Measurements from ENCODE around the gene SGIP1.

Gene SGIP1

DNA sequence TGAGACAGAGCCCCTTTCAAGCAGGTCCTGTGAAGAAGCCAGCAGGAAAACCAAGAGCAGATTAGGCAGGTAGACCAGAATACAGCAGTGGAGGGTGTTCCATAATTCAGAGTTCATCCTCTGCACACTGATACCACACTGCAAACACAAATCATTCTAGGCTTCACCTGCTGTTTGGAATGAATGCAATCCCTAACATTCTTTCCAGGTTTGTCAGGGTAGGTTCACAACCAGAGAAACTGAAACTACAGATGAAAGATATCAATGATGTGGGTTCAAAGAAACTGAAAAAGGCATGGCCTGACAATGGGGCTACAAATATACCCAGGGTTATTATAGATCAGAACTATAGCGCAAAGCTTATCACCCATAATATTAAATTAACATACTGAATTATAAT, 8.9 kb upstream of the SGIP1 start:
- TF ChIP-seq CTCF (IDR thresholded peaks at IDR 0.05; ENCODE audit: unreplicated experiment in 3 of 3): no peak
- H3K4me3 Mint-ChIP-seq: no peak overlapping the region
- H3K27me3 Mint-ChIP-seq (ENCODE audit: low read depth): no peaks in the 10 kb centered on the region
- H3K36me3 Mint-ChIP-seq (ENCODE audit: low read depth): no peaks in the 10 kb centered on the region
- no peak overlapping the region for H3K27ac Mint-ChIP-seq
- peaks cover 5% of the 10 kb centered on the region for H3K4me1 Mint-ChIP-seq
- no peaks in the 10 kb centered on the region for H3K9me3 Mint-ChIP-seq

DNA sequence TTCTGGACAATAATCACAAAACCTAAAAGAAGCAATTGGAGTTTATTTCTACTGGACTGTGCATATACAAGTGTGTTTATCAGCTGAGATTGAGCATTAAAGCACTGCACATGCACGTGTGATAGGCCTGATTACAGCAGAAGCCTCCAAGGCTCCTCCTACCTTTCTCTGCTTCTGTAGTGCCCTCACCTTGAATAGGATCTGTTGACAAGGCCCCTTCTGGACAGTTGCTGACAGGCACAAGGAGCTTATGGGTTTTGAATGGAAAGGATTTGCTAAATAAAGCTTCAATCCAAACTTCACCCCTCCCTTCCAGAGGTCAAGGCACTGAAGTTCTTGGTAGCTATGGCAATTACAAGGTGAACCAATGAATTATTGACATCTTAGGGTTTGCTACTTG, 7.9 kb upstream of the SGIP1 start:
- Mint-ChIP-seq H3K27me3 (ENCODE audit: low read depth) (no peaks in the 10 kb centered on the region), H3K27ac (no peak overlapping the region), H3K9me3 (no peaks in the 10 kb centered on the region), H3K4me1 (peaks cover 5% of the 10 kb centered on the region), H3K4me3 (no peak overlapping the region), H3K36me3 (ENCODE audit: low read depth) (no peaks in the 10 kb centered on the region)
- no peak for TF ChIP-seq CTCF (IDR thresholded peaks at IDR 0.05; ENCODE audit: unreplicated experiment in 3 of 3)

DNA sequence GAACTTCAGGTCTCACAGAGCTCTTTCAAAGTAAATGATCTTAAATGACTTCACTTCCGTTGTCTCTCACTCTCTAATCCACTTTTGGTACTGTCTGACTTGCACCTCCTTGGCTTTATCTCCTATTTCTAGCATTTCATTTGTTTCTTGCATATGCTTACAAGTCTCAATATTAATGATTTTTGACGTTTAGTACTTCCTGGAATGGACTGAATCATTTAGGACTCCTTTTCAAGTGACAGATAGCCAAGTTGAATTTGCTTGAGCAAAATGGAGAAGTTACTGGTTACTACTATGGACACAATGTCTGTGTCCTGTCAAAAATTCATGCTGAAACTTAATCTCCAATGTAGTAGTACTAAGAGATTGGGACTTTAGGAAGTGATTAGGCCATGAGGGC, 7.0 kb upstream of the SGIP1 start:
- no peak overlapping the region for H3K27ac Mint-ChIP-seq
- peaks cover 5% of the 10 kb centered on the region for H3K4me1 Mint-ChIP-seq
- no peaks in the 10 kb centered on the region for H3K9me3 Mint-ChIP-seq
- no peak overlapping the region for H3K4me3 Mint-ChIP-seq
- H3K36me3 Mint-ChIP-seq (ENCODE audit: low read depth): no peaks in the 10 kb centered on the region
- no peaks in the 10 kb centered on the region for H3K27me3 Mint-ChIP-seq (ENCODE audit: low read depth)
- TF ChIP-seq CTCF (IDR thresholded peaks at IDR 0.05; ENCODE audit: unreplicated experiment in 3 of 3): no peak

DNA sequence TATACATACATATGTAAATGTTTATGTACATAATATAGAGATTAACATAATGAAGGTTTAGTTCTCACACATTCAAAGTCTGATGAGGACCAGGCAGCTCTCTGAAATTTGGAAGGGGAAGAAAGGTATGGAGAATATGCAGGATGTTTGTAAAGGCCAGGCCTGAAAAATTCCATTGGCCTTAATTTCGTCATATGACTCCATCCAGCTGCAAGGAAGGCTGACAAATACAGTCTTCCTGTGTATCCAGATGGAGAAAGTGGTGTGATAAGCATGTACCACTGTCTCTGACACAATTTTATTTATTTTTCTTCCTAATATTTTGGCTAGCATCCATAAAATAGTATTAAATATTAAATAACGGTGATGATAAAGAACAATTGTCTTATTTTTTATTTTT, 6.3 kb upstream of the SGIP1 start:
- Mint-ChIP-seq H3K27ac (no peak overlapping the region), H3K4me1 (peaks cover 5% of the 10 kb centered on the region), H3K4me3 (no peak overlapping the region), H3K9me3 (no peaks in the 10 kb centered on the region), H3K36me3 (ENCODE audit: low read depth) (no peaks in the 10 kb centered on the region), H3K27me3 (ENCODE audit: low read depth) (peaks cover 3% of the 10 kb centered on the region)
- TF ChIP-seq CTCF (IDR thresholded peaks at IDR 0.05; ENCODE audit: unreplicated experiment in 3 of 3): no peak

DNA sequence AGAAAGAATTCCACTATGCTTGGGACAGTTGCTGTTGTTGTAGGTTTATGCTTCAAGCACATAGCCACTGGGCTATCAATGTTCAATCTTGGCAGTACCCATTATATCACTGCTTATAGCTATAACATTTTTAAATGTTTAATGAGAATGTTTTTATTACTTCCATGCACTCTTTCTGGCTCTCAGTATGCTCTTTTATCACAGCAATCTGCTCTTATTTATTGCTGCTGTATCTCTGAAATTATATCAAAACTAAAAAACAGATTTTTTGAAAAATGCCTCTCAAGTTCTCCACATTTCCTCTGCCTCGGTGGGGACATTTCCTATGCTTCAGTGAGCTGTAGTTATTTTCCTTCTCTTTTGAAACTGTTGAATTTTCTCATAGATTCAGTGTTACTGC, 5.4 kb upstream of the SGIP1 start:
- no peaks in the 10 kb centered on the region for H3K36me3 Mint-ChIP-seq (ENCODE audit: low read depth)
- H3K27me3 Mint-ChIP-seq (ENCODE audit: low read depth): peaks cover 9% of the 10 kb centered on the region
- no peak overlapping the region for H3K4me3 Mint-ChIP-seq
- no peak for TF ChIP-seq CTCF (IDR thresholded peaks at IDR 0.05; ENCODE audit: unreplicated experiment in 3 of 3)
- no peaks in the 10 kb centered on the region for H3K9me3 Mint-ChIP-seq
- peaks cover 5% of the 10 kb centered on the region for H3K4me1 Mint-ChIP-seq
- H3K27ac Mint-ChIP-seq: peak overlapping the region in 2 of 3 experiments; percentile 13 to 15

GRCh38 chr1:66532214-66532613, 1.7 kb upstream of the SGIP1 start:
- Mint-ChIP-seq H3K4me3 (peak overlapping the region; percentile 84 to 90 (median 89)), H3K27ac (peak overlapping the region; percentile 36 to 53 (median 39)), H3K4me1 (peaks cover 5% of the 10 kb centered on the region), H3K9me3 (no peaks in the 10 kb centered on the region), H3K27me3 (ENCODE audit: low read depth) (peaks cover 9% of the 10 kb centered on the region), H3K36me3 (ENCODE audit: low read depth) (no peaks in the 10 kb centered on the region)
- no peak for TF ChIP-seq CTCF (IDR thresholded peaks at IDR 0.05; ENCODE audit: unreplicated experiment in 3 of 3)
